OCI-LY7 (cell line): Measurements from ENCODE around the gene KMT2A. TPM values are rescaled to one million over a fixed set of nuclear protein-coding genes. Genes with fewer than 3 reads are reported as not detected.
"Not testable (repeated sequence)": the region's sequence is repeated elsewhere in the genome, so short reads cannot be mapped to it uniquely, and the experiment has no call there.

Source experiments
- BruUV-seq: library from RNA; stranded (reverse); fragments of 400-500 nt; replicated peaks from 2 replicates; lab custom pipeline; 2021; lab: Mats Ljungman, UMichigan
- CTCF ChIA-PET: fragments of 300-600 bp; sonication (Branson Sonifier 250); formaldehyde crosslinking; loops from one replicate; lab custom pipeline; 2022; ENCODE audit warnings: antibody characterized with exemption; ENCODE audit not compliant: unreplicated experiment; lab: Charles Lee
- POLR2A ChIA-PET: fragments of 300-600 bp; sonication (Branson Sonifier 250); formaldehyde crosslinking; loops from one replicate; lab custom pipeline; 2022; ENCODE audit warnings: antibody characterized with exemption; lab: Charles Lee
- DNase-seq: peaks from one replicate; pipeline ENCODE4 v3.0.0-alpha.2; 2015; ENCODE audit warnings: low spot score
- H2AFZ ChIP-seq: fragments of 200-600 bp; sonication (generic), shearing (Covaris generic); 2 replicates; pipeline ENCODE4 v1.6.1; 2014; ENCODE audit warnings: mild to moderate bottlenecking, antibody characterized with exemption, low read length, moderate library complexity
- H3K27ac ChIP-seq: fragments of 200-600 bp; sonication (generic); 2 replicates; pipeline ENCODE4 v1.5.1; 2014; ENCODE audit warnings: mixed run types, low read depth, mild to moderate bottlenecking, moderate library complexity, low read length, inconsistent platforms; ENCODE audit not compliant: poor library complexity, severe bottlenecking
- H3K36me3 ChIP-seq: fragments of 200-600 bp; sonication (generic); 2 replicates; pipeline ENCODE4 v1.6.1; 2014; ENCODE audit warnings: mild to moderate bottlenecking, antibody characterized with exemption, low read length, moderate library complexity, mixed read lengths; ENCODE audit not compliant: insufficient read depth
- H3K4me1 ChIP-seq: fragments of 200-600 bp; sonication (generic); 2 replicates; pipeline ENCODE4 v1.5.1; 2014; ENCODE audit warnings: mild to moderate bottlenecking, low read length; ENCODE audit not compliant: insufficient read depth, poor library complexity, severe bottlenecking
- H3K4me2 ChIP-seq: fragments of 200-600 bp; sonication (generic); 2 replicates; pipeline ENCODE4 v1.6.1; 2014; ENCODE audit warnings: mild to moderate bottlenecking, low read length
- H3K4me3 ChIP-seq: fragments of 200-600 bp; sonication (generic); 2 replicates; pipeline ENCODE4 v1.5.1; 2014; ENCODE audit warnings: mild to moderate bottlenecking, low read depth, low read length; ENCODE audit not compliant: poor library complexity, severe bottlenecking
- H3K79me2 ChIP-seq: fragments of 200-600 bp; sonication (generic); 2 replicates; pipeline ENCODE4 v1.6.1; 2016; ENCODE audit warnings: low read depth, mild to moderate bottlenecking, low read length, moderate library complexity, mixed read lengths; ENCODE audit not compliant: insufficient read depth
- H3K9me2 ChIP-seq: fragments of 200-600 bp; sonication (generic); 2 replicates; pipeline ENCODE4 v1.6.1; 2016; ENCODE audit warnings: mild to moderate bottlenecking, low read length, mixed read lengths; ENCODE audit not compliant: insufficient read depth
- H3K9me3 ChIP-seq: fragments of 200-600 bp; sonication (generic); 2 replicates; pipeline ENCODE4 v1.6.1; 2014; ENCODE audit warnings: mild to moderate bottlenecking, mixed run types, low read length, mixed read lengths
- H4K20me1 ChIP-seq: fragments of 200-600 bp; sonication (generic); 2 replicates; pipeline ENCODE4 v1.6.1; 2014; ENCODE audit warnings: mild to moderate bottlenecking, antibody characterized with exemption, low read length, moderate library complexity, mixed read lengths; ENCODE audit not compliant: insufficient read depth
- CTCF ChIP-seq: fragments of 200-600 bp; sonication (generic); conservative IDR thresholded peaks from 2 replicates; pipeline ENCODE4 v1.5.1; 2014; ENCODE audit warnings: mild to moderate bottlenecking, antibody characterized with exemption, low read length, moderate library complexity, mixed read lengths
- EZH2phosphoT487 ChIP-seq: fragments of 200-600 bp; sonication (generic); IDR thresholded peaks from 2 replicates; pipeline ENCODE4 v1.6.1; 2018; ENCODE audit warnings: low read depth, borderline replicate concordance, mild to moderate bottlenecking, mixed run types, antibody characterized with exemption, low read length, moderate library complexity, mixed read lengths
- intact Hi-C: fragments of 100-400 bp; cut with micrococcal nuclease; formaldehyde crosslinking; loops from one replicate; pipeline ENCODE4 v1.10.0; 2022; ENCODE audit not compliant: unreplicated experiment
- total RNA-seq, 2 experiments: library from RNA; depleted of rRNA in 1 of 2; stranded (reverse); fragments of >200 nt in 1 of 2; shearing (Covaris generic) in 1 of 2; gene quantifications; 2 replicates each; pipeline ENCODE4 v1.2.3, GENCODE V29; 2014 to 2022

KMT2A gene
- total RNA-seq, 2 experiments from 2014 or later, result 55.8 to 90.0 TPM

- Histone ChIP-seq H4K20me1 (peaks cover 5% of the 10 kb centered on the region; the same call in 1 of the 2 replicates), H3K4me1 (no peaks in the 10 kb centered on the region), H3K4me2 (no peak overlapping the region), H2AFZ (no peak overlapping the region), H3K9me3 (no peaks in the 10 kb centered on the region), H3K27ac (no peak overlapping the region), H3K9me2 (no peaks in the 10 kb centered on the region), H3K4me3 (no peak overlapping the region), H3K36me3 (peaks cover 45% of the 10 kb centered on the region), H3K79me2 (peaks cover 15% of the 10 kb centered on the region; the same call in 1 of the 2 replicates)
- DNase-seq, result no peak
- ChIA-PET CTCF (no interaction called here), POLR2A (interaction anchor here (1.1 to 1.6 kb wide), 4 partner anchors 14 to 47 kb away, joined by 3 to 5 read pairs (median 3); no protein-coding TSS in a partner anchor)
- no peak for TF ChIP-seq CTCF
- TF ChIP-seq EZH2phosphoT487, result no peak
- BruUV-seq, result no TSS peak
- intact Hi-C loops, result no loop called here
Measured at GRCh38 chr11:118412921-118413320, 23.4 kb upstream of the KMT2A start.

GRCh38 chr11:118415062-118415738 is 21.1 kb upstream of the KMT2A start:
- TF ChIP-seq CTCF (no peak), EZH2phosphoT487 (no peak)
- Histone ChIP-seq H3K4me2 (no peak overlapping the region), H3K79me2 (no peaks in the 10 kb centered on the region), H3K4me1 (no peaks in the 10 kb centered on the region), H3K4me3 (no peak overlapping the region), H3K36me3 (peaks cover 24% of the 10 kb centered on the region), H3K9me3 (no peaks in the 10 kb centered on the region), H3K9me2 (no peaks in the 10 kb centered on the region), H3K27ac (no peak overlapping the region), H2AFZ (no peak overlapping the region), H4K20me1 (peaks cover under 1% of the 10 kb centered on the region; the same call in 1 of the 2 replicates)
- ChIA-PET CTCF (no interaction called here), POLR2A (interaction anchor here (1.0 kb wide), 1 partner anchor 13 kb away, joined by 5 read pairs; no protein-coding TSS in a partner anchor)
- intact Hi-C loops, result no loop called here
- no peak for DNase-seq
- no TSS peak for BruUV-seq

GRCh38 chr11:118415739-118416068 is 20.6 kb upstream of the KMT2A start:
- no peak overlapping the region for H3K27ac ChIP-seq
- BruUV-seq, result no TSS peak
- H3K4me1 ChIP-seq, result no peaks in the 10 kb centered on the region
- DNase-seq, result no peak
- no peak overlapping the region for H3K4me2 ChIP-seq
- ChIA-PET POLR2A (interaction anchor here (1.0 kb wide), 1 partner anchor 13 kb away, joined by 5 read pairs; no protein-coding TSS in a partner anchor), CTCF (no interaction called here)
- H3K9me2 ChIP-seq, result no peaks in the 10 kb centered on the region
- intact Hi-C loops, result no loop called here
- H3K4me3 ChIP-seq, result no peak overlapping the region
- no peaks in the 10 kb centered on the region for H3K9me3 ChIP-seq
- H3K36me3 ChIP-seq, result peaks cover 18% of the 10 kb centered on the region
- H2AFZ ChIP-seq, result no peak overlapping the region
- H3K79me2 ChIP-seq, result no peaks in the 10 kb centered on the region
- TF ChIP-seq CTCF (no peak), EZH2phosphoT487 (no peak)
- H4K20me1 ChIP-seq, result no peaks in the 10 kb centered on the region

GRCh38 chr11:118416900-118417299 is 19.4 kb upstream of the KMT2A start:
- CTCF ChIA-PET, H3K4me2 ChIP-seq, DNase-seq, H3K4me3 ChIP-seq, H4K20me1 ChIP-seq, POLR2A ChIA-PET, H3K4me1 ChIP-seq, H2AFZ ChIP-seq, intact Hi-C loops, H3K9me3 ChIP-seq, H3K27ac ChIP-seq, BruUV-seq, H3K79me2 ChIP-seq, H3K9me2 ChIP-seq: not testable (repeated sequence)
- H3K36me3 ChIP-seq, result peaks cover 13% of the 10 kb centered on the region
